CD4-positive, alpha-beta T cell treated with Interleukin-6 for 4 hours (primary cell): Measurements from ENCODE around the gene KCNK17.
A peak's percentile ranks its signal among the peaks of the same experiment; 100 is the strongest.

Experiments
- DNase-seq: peaks from one replicate; pipeline ENCODE4 v3.0.0-alpha.2; 2020; ENCODE audit warnings: mixed read lengths

The KCNK17 gene

GRCh38 chr6:39335780-39336545 is 21.7 kb upstream of the KCNK17 start:
- no peak for DNase-seq

GRCh38 chr6:39333644-39334438 is 19.6 kb upstream of the KCNK17 start:
- no peak for DNase-seq

- no peak for DNase-seq
Observed at GRCh38 chr6:39330476-39330875, 16.3 kb upstream of the KCNK17 start.

GRCh38 chr6:39330057-39330456 is 15.8 kb upstream of the KCNK17 start:
- no peak for DNase-seq

- DNase-seq = no peak
Observed at GRCh38 chr6:39328066-39328465, 13.8 kb upstream of the KCNK17 start.

GRCh38 chr6:39327507-39327906 is 13.3 kb upstream of the KCNK17 start:
- DNase-seq = no peak

- DNase-seq = no peak
Observed at GRCh38 chr6:39322306-39322850, 8.2 kb upstream of the KCNK17 start, which contains the start of gene KCNK16. KCNK16 (minus strand) TSS chr6:39322702; CDS start chr6:39322540, 162 bp downstream.

GRCh38 chr6:39321761-39322160 is 7.5 kb upstream of the KCNK17 start:
- DNase-seq = no peak

- no peak for DNase-seq
Observed at GRCh38 chr6:39320363-39320984, 6.3 kb upstream of the KCNK17 start.

GRCh38 chr6:39319621-39320362 is 5.6 kb upstream of the KCNK17 start:
- DNase-seq = no peak

GRCh38 chr6:39317256-39317655 is 3.0 kb upstream of the KCNK17 start:
- DNase-seq = no peak

GRCh38 chr6:39313526-39314272 is 520 bp downstream of the KCNK17 start:
- no peak for DNase-seq

- no peak for DNase-seq
Observed at GRCh38 chr6:39312912-39313525, 1.2 kb downstream of the KCNK17 start.

GRCh38 chr6:39310542-39310941 is 3.7 kb downstream of the KCNK17 start:
- no peak for DNase-seq

GRCh38 chr6:39309942-39310531 is 4.2 kb downstream of the KCNK17 start:
- DNase-seq = peak; percentile 58

- DNase-seq = no peak
Observed at GRCh38 chr6:39307462-39307861, 6.8 kb downstream of the KCNK17 start.

GRCh38 chr6:39304951-39305350 is 9.3 kb downstream of the KCNK17 start:
- DNase-seq = no peak

GRCh38 chr6:39303425-39304153 is 10.6 kb downstream of the KCNK17 start:
- no peak for DNase-seq

- peak; percentile 87 for DNase-seq
Observed at GRCh38 chr6:39302669-39303424, 11.4 kb downstream of the KCNK17 start.
